Ramos (cell line): Measurements from ENCODE around the gene FBXO4.
"Not testable (repeated sequence)": the region's sequence is repeated elsewhere in the genome, so short reads cannot be mapped to it uniquely, and the experiment has no call there.

Source experiments
- in situ Hi-C: fragments of 300-500 bp; cut with MboI; formaldehyde crosslinking; loops from one replicate; pipeline ENCODE4 v1.14.3; 2022; ENCODE audit warnings: low sequenced_read_pairs; ENCODE audit not compliant: unreplicated experiment

FBXO4 gene

GRCh38 chr5:41978676-41979075, 53.6 kb downstream of the FBXO4 start:
- in situ Hi-C loops, result no loop called here

DNA sequence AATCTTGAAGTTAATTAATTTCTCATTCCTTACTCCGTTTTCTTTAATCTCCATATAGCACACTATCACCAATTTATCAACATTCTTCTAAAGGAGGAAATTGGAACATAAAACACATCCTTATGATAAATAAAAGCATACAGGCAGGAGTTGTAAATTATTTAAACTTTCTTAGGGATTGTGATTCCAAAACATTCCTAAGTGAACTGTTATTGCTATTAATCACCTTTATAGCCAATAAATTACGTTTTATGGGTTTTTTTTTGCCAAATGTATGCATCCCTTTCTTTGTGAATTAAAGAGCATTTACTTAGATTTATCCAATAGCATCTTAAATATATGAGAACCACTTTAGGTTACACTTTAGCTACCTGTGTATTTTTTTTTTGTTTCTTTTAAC, 55.3 kb downstream of the FBXO4 start:
- in situ Hi-C loops, result no loop called here

DNA sequence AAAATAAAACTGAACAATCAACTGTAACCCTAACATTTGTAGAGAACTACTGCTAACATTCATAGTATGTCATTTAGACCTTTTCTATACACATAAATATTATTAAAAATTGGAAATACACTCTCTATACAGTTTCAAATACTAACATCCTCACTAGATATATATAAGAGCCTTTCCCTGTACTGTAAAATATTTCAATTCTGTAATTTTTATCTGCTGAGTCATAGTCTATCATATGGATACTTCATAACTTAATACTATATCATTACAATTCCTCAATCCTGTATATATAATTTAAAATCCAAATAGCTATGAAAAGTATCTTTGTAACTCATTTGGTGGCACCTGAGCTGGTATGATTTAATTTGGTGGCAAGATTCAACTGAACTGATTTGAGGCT, 55.8 kb downstream of the FBXO4 start:
- in situ Hi-C loops, result no loop called here

DNA sequence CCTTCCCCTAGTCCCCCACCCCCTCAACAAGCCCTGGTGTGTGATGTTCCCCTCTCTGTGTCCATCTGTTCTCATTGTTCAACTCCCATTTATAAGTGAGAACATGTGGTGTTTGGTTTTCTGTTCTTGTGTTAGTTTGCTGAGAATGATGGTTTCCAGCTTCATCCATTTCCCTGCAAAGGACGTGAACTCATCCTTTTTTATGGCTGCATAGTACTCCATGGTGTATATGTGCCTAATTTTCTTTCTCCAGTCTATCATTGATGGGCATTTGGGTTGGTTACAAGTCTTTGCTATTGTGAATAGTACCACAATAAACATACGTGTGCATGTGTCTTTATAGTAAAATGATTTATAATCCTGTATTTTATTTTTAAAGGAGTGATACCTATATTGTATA, 57.8 kb downstream of the FBXO4 start:
- in situ Hi-C loops, result not testable (repeated sequence)

GRCh38 chr5:41983284-41983683, 58.2 kb downstream of the FBXO4 start:
- in situ Hi-C loops, result no loop called here

DNA sequence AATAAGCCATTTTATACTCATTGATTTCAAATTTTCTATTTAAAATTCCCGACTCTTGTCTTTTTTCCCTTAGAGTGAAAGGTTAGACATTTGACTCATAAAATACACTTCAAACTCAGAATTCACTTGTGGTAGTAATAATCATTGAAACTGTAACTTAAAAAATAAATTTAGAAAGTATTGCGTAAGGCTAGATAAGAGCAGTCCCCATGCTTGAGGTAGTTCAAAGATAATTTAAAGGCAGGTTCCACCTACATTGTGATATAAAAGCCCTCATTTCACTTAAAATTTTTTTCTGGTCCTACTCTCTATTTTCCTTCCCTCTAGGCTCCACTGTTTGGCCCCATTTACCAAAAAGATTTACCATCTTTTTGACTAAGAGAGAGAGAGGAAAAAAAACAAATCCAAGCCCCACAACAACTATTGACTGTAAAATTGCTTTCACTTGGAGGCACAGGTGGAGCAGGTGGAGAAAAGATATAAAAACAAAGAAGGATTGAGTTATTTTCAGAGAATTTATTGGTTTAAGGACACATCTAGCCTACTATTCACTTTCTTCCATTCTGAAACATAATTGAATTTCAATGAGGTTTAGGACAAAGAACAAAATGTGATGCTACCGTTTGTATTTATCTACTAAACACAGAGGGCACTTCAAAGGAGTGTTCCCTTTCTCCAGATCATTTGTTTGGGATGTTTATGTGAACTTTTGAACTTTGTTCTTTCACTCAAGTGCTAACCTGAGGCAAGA, 61.0 kb downstream of the FBXO4 start:
- in situ Hi-C loops, result no loop called here
